Mesothelial cell of epicardium (in vitro differentiated cells): Measurements from ENCODE around the gene FAM193B. TPM values are rescaled to one million over a fixed set of nuclear protein-coding genes. Genes with fewer than 3 reads are reported as not detected.

Experiments used
- DNase-seq, 2 experiments: peaks; one replicate each; pipeline ENCODE4 v3.0.0; 2021; ENCODE audit warnings: low spot score in 2 of 2; ENCODE audit not compliant: unreplicated experiment in 2 of 2
- H3K27ac Mint-ChIP-seq: 2 replicates; pipeline ENCODE4 v1.8.0; 2021; ENCODE audit warnings: mixed read lengths
- H3K27me3 Mint-ChIP-seq: 2 replicates; pipeline ENCODE4 v1.8.0; 2021; ENCODE audit warnings: low read depth, mixed read lengths
- H3K36me3 Mint-ChIP-seq: 2 replicates; pipeline ENCODE4 v1.8.0; 2021; ENCODE audit warnings: mixed read lengths
- H3K4me1 Mint-ChIP-seq: 2 replicates; pipeline ENCODE4 v1.8.0; 2021; ENCODE audit warnings: mixed read lengths
- H3K4me3 Mint-ChIP-seq: 2 replicates; pipeline ENCODE4 v1.8.0; 2021; ENCODE audit warnings: mild to moderate bottlenecking, moderate library complexity, mixed read lengths
- H3K9me3 Mint-ChIP-seq: 2 replicates; pipeline ENCODE4 v1.8.0; 2021; ENCODE audit warnings: mixed read lengths
- CTCF ChIP-seq: fragments of 200-600 bp; sonication (generic); IDR thresholded peaks from one replicate; pipeline ENCODE4 v1.5.0; 2021; ENCODE audit warnings: antibody characterized with exemption; ENCODE audit not compliant: unreplicated experiment
- total RNA-seq: library from RNA; stranded (reverse); gene quantifications from 3 replicates; pipeline ENCODE4 v1.2.1, GENCODE V29; 2021

The FAM193B gene
- total RNA-seq, 1 donor from 2014 or later: 128 TPM

GRCh38 chr5:177524941-177525655 is 29.3 kb downstream of the FAM193B start:
- H3K9me3 Mint-ChIP-seq: no peaks in the 10 kb centered on the region
- no peak overlapping the region for H3K4me3 Mint-ChIP-seq
- no peak for DNase-seq
- H3K4me1 Mint-ChIP-seq: no peaks in the 10 kb centered on the region
- no peaks in the 10 kb centered on the region for H3K27me3 Mint-ChIP-seq
- no peak overlapping the region for H3K27ac Mint-ChIP-seq
- peaks cover 16% of the 10 kb centered on the region for H3K36me3 Mint-ChIP-seq
- TF ChIP-seq CTCF: no peak

DNA sequence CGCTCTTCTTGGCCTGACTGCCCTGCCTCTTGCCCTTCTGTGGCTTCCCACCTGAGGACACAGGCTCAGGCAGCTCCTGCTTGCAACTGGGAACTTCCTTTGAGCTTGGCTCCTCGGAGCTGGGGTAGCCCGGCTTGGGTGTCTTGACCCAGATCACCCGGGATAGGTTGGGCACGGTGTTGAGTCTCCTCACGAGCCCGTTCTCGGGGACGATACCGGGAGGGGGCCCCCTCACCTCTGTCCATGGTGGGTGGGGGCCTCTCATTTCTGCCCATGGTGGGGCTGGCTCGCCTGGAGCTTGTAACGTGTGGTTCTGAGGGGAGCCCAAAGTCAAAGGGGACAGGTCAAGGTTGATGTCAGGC is 29.8 kb downstream of the FAM193B start:
- no peak for DNase-seq
- Mint-ChIP-seq H3K4me3 (no peak overlapping the region), H3K9me3 (no peaks in the 10 kb centered on the region), H3K36me3 (peaks cover 18% of the 10 kb centered on the region), H3K4me1 (no peaks in the 10 kb centered on the region), H3K27ac (no peak overlapping the region), H3K27me3 (no peaks in the 10 kb centered on the region)
- TF ChIP-seq CTCF: no peak

DNA sequence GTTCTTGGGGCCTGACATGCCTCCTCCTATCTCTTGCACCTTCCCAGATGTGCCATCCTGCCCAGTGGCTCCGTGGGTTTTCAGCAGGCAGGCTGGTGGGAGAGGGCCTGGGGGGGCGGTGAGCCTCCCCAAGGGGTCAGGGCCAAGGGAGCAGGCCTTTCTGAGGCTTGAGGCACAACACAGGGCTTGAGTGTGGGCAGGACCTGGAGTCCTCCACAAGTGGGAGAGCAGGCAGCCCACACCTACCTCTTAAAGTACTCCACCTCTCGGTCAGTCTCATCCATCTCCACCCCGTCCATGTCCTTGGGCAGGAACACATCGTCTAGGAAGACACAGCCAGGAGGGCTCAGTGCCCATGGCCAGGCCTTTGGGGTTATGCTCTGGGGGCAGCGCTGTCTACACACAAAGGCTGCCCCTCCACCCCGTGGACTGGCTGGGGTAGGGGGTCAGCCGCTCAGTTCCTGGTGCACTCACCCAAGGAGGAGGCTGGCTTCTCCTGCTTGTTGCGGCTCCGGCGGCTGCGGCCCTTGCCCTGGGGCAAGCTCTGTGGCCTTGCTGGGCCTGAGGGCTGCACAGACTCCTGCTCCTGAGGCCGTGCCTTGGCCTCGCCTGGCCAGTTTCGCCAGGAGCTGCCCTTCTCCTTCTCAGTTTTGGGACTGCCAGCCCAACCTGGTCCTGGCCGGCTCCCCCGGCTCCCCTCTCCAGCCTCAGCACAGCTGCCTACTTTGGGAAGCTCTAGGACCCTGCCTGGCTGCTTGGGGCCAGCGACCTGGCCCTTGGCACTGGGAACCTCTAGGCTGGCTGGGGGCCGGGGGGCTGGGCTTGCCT is 30.4 kb downstream of the FAM193B start:
- H3K36me3 Mint-ChIP-seq: peaks cover 15% of the 10 kb centered on the region
- no peak for DNase-seq
- H3K4me3 Mint-ChIP-seq: no peak overlapping the region
- H3K9me3 Mint-ChIP-seq: no peaks in the 10 kb centered on the region
- no peaks in the 10 kb centered on the region for H3K4me1 Mint-ChIP-seq
- TF ChIP-seq CTCF: no peak
- H3K27ac Mint-ChIP-seq: no peak overlapping the region
- H3K27me3 Mint-ChIP-seq: no peaks in the 10 kb centered on the region

GRCh38 chr5:177520916-177521513 is 33.3 kb downstream of the FAM193B start:
- DNase-seq: no peak
- H3K4me1 Mint-ChIP-seq: peaks cover 12% of the 10 kb centered on the region
- no peak overlapping the region for H3K4me3 Mint-ChIP-seq
- no peak overlapping the region for H3K27ac Mint-ChIP-seq
- TF ChIP-seq CTCF: no peak
- H3K27me3 Mint-ChIP-seq: no peaks in the 10 kb centered on the region
- H3K9me3 Mint-ChIP-seq: no peaks in the 10 kb centered on the region
- H3K36me3 Mint-ChIP-seq: peaks cover 15% of the 10 kb centered on the region

DNA sequence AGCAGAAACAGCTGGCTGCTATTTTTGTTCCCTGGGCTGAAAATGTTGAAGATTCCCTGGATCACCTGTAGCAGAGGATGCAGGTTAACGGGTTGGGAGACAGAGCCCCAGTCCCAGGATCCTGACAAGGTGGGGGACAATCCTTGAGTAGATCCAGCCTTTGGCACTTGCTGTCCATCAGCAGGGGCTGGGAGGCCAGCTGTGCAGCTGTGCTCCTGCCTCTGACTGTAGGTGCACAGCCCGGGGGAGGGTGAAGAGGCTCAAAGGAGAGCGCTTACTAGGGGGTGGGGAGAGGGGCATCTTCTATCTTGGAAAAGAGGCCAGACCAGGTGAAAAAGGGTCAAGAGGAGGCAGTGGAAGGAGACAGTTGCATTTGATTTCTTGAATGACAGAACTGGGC is 34.1 kb downstream of the FAM193B start:
- H3K27ac Mint-ChIP-seq: no peak overlapping the region
- peaks cover 12% of the 10 kb centered on the region for H3K36me3 Mint-ChIP-seq
- DNase-seq: no peak
- peaks cover 20% of the 10 kb centered on the region for H3K4me1 Mint-ChIP-seq
- no peaks in the 10 kb centered on the region for H3K27me3 Mint-ChIP-seq
- no peak for TF ChIP-seq CTCF
- no peaks in the 10 kb centered on the region for H3K9me3 Mint-ChIP-seq
- H3K4me3 Mint-ChIP-seq: no peak overlapping the region
